ENCODE data around the gene KRT4. TPM values are rescaled to one million over a fixed set of nuclear protein-coding genes. Genes with fewer than 3 reads are reported as not detected.

KRT4 gene
- polyA plus RNA-seq, 1 donor from 2014 or later = not detected

GRCh38 chr12:52834727-52835001 is 20.7 kb upstream of the KRT4 start:
- Histone ChIP-seq H3K9me2 (ENCODE audit: insufficient read depth, low read length) (no peaks in the 10 kb centered on the region), H3K36me3 (ENCODE audit: insufficient read depth, low read length) (no peaks in the 10 kb centered on the region), H3K27ac (ENCODE audit: low read length) (no peak overlapping the region), H3K4me3 (ENCODE audit: low read length) (no peak overlapping the region), H2AFZ (ENCODE audit: low read depth, low read length) (no peak overlapping the region), H4K20me1 (ENCODE audit: insufficient read depth) (no peaks in the 10 kb centered on the region), H3K4me2 (ENCODE audit: low read length) (no peak overlapping the region), H3K27me3 (ENCODE audit: insufficient read depth, low read depth, low read length) (no peaks in the 10 kb centered on the region), H3F3A (ENCODE audit: insufficient read depth, low read length, poor library complexity, severe bottlenecking) (no peaks in the 10 kb centered on the region), H3K9ac (ENCODE audit: low read length) (no peak overlapping the region), H3K9me3 (ENCODE audit: low read length) (no peaks in the 10 kb centered on the region), H3K79me2 (replicated peaks; ENCODE audit: insufficient read depth, low read length) (no peaks in the 10 kb centered on the region)
- TF ChIP-seq MXI1 (conservative IDR thresholded peaks at IDR 0.05; ENCODE audit: poor library complexity, severe bottlenecking) (no peak), REST (IDR thresholded peaks at IDR 0.05; ENCODE audit: borderline replicate concordance) (no peak), SMC3 (conservative IDR thresholded peaks at IDR 0.05; ENCODE audit: poor library complexity) (no peak), EP300 (conservative IDR thresholded peaks at IDR 0.05; ENCODE audit: poor library complexity, severe bottlenecking) (no peak), CTCF (IDR thresholded peaks at IDR 0.05; ENCODE audit: poor library complexity, severe bottlenecking) (no peak), RAD21 (conservative IDR thresholded peaks at IDR 0.05) (no peak), EZH2 (IDR thresholded peaks at IDR 0.05; ENCODE audit: borderline replicate concordance, insufficient read depth, low read length, poor library complexity, severe bottlenecking) (no peak), POLR2AphosphoS5 (IDR thresholded peaks at IDR 0.05) (no peak), TAF1 (IDR thresholded peaks at IDR 0.05; ENCODE audit: low read depth) (no peak)

GRCh38 chr12:52833922-52834726 is 20.2 kb upstream of the KRT4 start, which contains the start of gene KRT79:
TSS of gene KRT79 (minus strand) at chr12:52834311. CDS start at chr12:52834260, 51 bp downstream.
- Histone ChIP-seq H3K9me3 (ENCODE audit: low read length) (no peaks in the 10 kb centered on the region), H3K4me2 (ENCODE audit: low read length) (no peak within 1 kb of the TSS), H3K79me2 (replicated peaks; ENCODE audit: insufficient read depth, low read length) (no peaks in the 10 kb centered on the region), H3K27ac (ENCODE audit: low read length) (no peak within 1 kb of the TSS), H3F3A (ENCODE audit: insufficient read depth, low read length, poor library complexity, severe bottlenecking) (no peaks in the 10 kb centered on the region), H4K20me1 (ENCODE audit: insufficient read depth) (no peaks in the 10 kb centered on the region), H3K9ac (ENCODE audit: low read length) (no peak within 1 kb of the TSS), H3K36me3 (ENCODE audit: insufficient read depth, low read length) (no peaks in the 10 kb centered on the region), H3K4me3 (ENCODE audit: low read length) (no peak within 1 kb of the TSS), H2AFZ (ENCODE audit: low read depth, low read length) (no peak within 1 kb of the TSS), H3K9me2 (ENCODE audit: insufficient read depth, low read length) (no peaks in the 10 kb centered on the region), H3K27me3 (ENCODE audit: insufficient read depth, low read depth, low read length) (no peaks in the 10 kb centered on the region)
- TF ChIP-seq POLR2AphosphoS5 (IDR thresholded peaks at IDR 0.05) (no peak), REST (IDR thresholded peaks at IDR 0.05; ENCODE audit: borderline replicate concordance) (no peak), EZH2 (IDR thresholded peaks at IDR 0.05; ENCODE audit: borderline replicate concordance, insufficient read depth, low read length, poor library complexity, severe bottlenecking) (no peak), RAD21 (conservative IDR thresholded peaks at IDR 0.05) (no peak), CTCF (IDR thresholded peaks at IDR 0.05; ENCODE audit: poor library complexity, severe bottlenecking) (no peak), MXI1 (conservative IDR thresholded peaks at IDR 0.05; ENCODE audit: poor library complexity, severe bottlenecking) (no peak), TAF1 (IDR thresholded peaks at IDR 0.05; ENCODE audit: low read depth) (no peak), EP300 (conservative IDR thresholded peaks at IDR 0.05; ENCODE audit: poor library complexity, severe bottlenecking) (no peak), SMC3 (conservative IDR thresholded peaks at IDR 0.05; ENCODE audit: poor library complexity) (no peak)

Data from neural cell (in vitro differentiated cells).